ENCODE data around the gene PIWIL4.

The PIWIL4 gene

GRCh38 chr11:94567181-94567670, at the start of gene PIWIL4:
TSS of gene PIWIL4 (plus strand) at chr11:94567368. CDS start at chr11:94567519, 151 bp downstream.
- DNase-seq: no peak

- no peak for DNase-seq
Observed at GRCh38 chr11:94518300-94518699, 48.9 kb upstream of the PIWIL4 start.

GRCh38 chr11:94519478-94520084, 47.6 kb upstream of the PIWIL4 start:
- DNase-seq: no peak

GRCh38 chr11:94521684-94522083, 45.5 kb upstream of the PIWIL4 start:
- DNase-seq: no peak

GRCh38 chr11:94524341-94524740, 42.8 kb upstream of the PIWIL4 start:
- no peak for DNase-seq

GRCh38 chr11:94525546-94526324, 41.4 kb upstream of the PIWIL4 start:
- DNase-seq: no peak

- no peak for DNase-seq
Observed at GRCh38 chr11:94526645-94527438, 40.3 kb upstream of the PIWIL4 start.

- no peak for DNase-seq
Observed at GRCh38 chr11:94528551-94528950, 38.6 kb upstream of the PIWIL4 start.

GRCh38 chr11:94532211-94532610, 35.0 kb upstream of the PIWIL4 start:
- DNase-seq: no peak

- no peak for DNase-seq
Observed at GRCh38 chr11:94533206-94533605, 34.0 kb upstream of the PIWIL4 start.

GRCh38 chr11:94533696-94534630, 33.2 kb upstream of the PIWIL4 start:
- DNase-seq: no peak

- DNase-seq: no peak
Observed at GRCh38 chr11:94536386-94536785, 30.8 kb upstream of the PIWIL4 start.

GRCh38 chr11:94537031-94537600, 30.1 kb upstream of the PIWIL4 start:
- DNase-seq: no peak

GRCh38 chr11:94539420-94539819, 27.7 kb upstream of the PIWIL4 start:
- no peak for DNase-seq

- DNase-seq: peak; percentile 84
Observed at GRCh38 chr11:94543695-94544645, 23.2 kb upstream of the PIWIL4 start, which contains the start of gene FUT4. TSS of gene FUT4 (plus strand) at chr11:94543921. CDS start at chr11:94544134, 213 bp downstream.

GRCh38 chr11:94544646-94545263, 22.4 kb upstream of the PIWIL4 start:
- DNase-seq: peak; percentile 37

- DNase-seq: no peak
Observed at GRCh38 chr11:94545264-94546161, 21.7 kb upstream of the PIWIL4 start.

- no peak for DNase-seq
Observed at GRCh38 chr11:94546162-94546470, 21.1 kb upstream of the PIWIL4 start.

GRCh38 chr11:94546886-94547285, 20.3 kb upstream of the PIWIL4 start:
- DNase-seq: no peak
